ENCODE results near the gene RMDN2.
"Not testable (repeated sequence)": the region's sequence is repeated elsewhere in the genome, so short reads cannot be mapped to it uniquely, and the experiment has no call there.

GRCh38 chr2:37941267-37941666 lies 16.2 kb downstream of the RMDN2 start:
- not testable (repeated sequence) for TF ChIP-seq CTCF, POLR2A (IDR thresholded peaks at IDR 0.05)
